ENCODE data around the gene SMIM41.
"Not testable (repeated sequence)": the region's sequence is repeated elsewhere in the genome, so short reads cannot be mapped to it uniquely, and the experiment has no call there.

Gene SMIM41

GRCh38 chr12:52086944-52087835, 7.7 kb downstream of the SMIM41 start:
- DNase-seq: no peak

GRCh38 chr12:52087961-52088820, 8.7 kb downstream of the SMIM41 start:
- DNase-seq: no peak

GRCh38 chr12:52089491-52089890, 10.0 kb downstream of the SMIM41 start:
- no peak for DNase-seq

DNA sequence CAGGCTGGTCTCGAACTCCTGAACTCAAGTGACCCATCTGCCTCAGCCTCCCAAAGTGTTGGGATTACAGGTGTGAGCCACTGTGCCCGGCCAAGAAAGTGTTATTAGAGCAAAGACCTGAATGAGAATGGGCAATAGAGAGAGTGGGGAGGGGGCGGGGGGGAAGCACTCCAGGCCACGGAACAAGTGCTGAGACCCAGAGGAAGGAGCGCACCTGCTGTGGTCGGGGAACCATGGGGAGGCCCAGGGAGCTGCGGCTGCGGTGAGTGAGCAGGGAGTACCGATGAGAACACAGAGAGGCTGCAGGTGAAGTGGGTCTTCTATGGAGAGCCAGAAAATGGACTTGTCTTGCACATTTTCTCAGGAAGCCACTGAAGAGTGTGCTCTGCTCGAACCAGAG, 10.8 kb downstream of the SMIM41 start:
- DNase-seq: no peak

DNA sequence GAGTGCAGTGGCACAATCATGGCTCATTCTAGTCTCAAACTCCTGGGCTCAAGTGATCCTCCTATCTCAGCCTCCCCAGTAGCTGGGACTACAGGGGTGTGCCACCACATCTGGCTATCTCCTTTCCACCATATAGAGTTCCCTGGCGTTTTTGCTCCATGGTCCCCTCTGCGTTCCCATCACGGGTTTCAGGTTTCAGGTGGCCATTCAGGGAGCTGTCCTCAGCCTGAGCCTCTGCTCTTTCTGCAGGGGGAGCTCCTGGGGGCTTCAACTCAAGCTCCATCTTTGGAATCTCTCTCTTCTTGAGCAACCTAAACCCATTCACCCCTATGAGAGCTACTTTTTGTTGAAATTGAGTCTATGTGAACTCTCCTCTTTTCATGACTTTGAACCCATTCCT, 11.6 kb downstream of the SMIM41 start:
- DNase-seq: no peak

DNA sequence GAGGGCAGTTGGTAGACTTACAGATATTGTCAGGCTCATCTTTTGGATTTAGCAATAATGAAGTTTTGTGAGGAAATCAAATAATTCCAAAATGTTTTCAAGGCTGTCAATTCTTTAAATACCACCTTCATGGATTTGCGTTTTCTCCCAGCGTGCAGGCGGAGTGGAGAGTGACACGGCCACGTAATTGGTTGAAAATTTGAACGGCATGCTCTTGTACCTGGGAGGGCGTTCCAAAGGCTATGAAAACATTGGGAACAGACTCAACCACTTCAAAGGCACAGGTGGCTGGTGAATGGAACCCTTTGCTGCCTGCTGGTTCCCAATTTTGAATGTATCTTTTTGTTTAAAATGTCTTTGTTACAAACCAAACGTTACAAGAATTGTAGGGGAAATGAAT, 12.4 kb downstream of the SMIM41 start:
- DNase-seq: no peak

- no peak for DNase-seq
Observed at GRCh38 chr12:52093346-52093745, 13.8 kb downstream of the SMIM41 start.

DNA sequence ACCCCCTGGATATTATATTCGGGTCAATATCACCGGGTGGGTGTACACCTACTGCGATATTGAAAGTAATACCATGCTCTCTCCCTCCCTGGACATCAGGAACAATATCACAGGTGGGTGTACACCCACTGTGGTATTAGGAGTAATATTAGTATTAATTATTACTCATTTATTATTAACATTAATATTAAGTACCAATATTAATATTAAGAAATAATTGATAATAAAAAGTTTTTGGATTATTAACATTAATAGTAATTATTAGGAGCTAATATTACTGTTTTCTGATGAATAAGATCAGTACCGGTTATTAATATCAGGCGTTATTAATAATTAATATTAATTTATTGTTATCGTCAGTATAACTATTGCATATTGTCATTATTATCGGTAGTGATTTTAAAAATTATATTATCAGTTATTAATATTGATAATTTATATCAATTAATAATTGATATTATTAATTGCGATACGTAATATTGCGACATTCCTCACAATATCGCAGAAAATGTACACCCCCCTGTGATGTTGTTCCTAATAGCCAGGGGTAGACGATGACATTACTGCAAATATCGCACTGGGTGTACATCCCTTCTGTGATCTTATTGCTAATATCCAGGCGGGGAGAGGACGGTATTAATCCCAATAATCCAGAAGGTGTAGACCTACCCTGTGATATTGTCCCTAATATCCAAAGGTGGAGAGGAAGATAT, 17.0 kb downstream of the SMIM41 start:
- no peak for DNase-seq

DNA sequence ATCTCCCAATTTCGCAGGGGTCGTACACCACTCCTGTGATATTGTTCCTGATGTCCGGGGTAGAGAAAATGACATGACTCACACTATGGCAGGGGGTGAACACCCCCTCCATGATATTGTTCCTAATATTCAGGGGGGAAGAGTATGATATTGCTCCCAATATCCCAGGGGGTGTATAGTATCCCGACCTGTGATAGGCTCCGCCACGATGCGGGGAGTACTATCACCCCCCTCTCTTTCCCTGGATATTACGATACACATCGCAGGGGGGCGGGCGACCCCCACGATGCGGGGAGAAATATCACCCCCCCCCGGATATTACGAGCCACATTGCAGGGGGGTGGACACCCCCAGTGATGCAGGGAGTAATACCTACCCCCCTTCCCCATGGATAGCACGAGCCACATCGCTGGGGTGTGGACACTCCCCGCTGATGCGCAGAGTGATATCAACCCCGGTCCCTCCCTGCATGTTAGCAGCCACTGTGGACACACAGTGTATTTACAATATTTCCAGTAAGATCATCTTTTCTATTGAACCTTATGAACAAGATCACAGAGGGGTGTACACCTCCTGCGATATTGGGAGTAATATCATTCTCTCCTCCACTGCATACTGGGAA, 17.7 kb downstream of the SMIM41 start:
- no peak for DNase-seq

DNA sequence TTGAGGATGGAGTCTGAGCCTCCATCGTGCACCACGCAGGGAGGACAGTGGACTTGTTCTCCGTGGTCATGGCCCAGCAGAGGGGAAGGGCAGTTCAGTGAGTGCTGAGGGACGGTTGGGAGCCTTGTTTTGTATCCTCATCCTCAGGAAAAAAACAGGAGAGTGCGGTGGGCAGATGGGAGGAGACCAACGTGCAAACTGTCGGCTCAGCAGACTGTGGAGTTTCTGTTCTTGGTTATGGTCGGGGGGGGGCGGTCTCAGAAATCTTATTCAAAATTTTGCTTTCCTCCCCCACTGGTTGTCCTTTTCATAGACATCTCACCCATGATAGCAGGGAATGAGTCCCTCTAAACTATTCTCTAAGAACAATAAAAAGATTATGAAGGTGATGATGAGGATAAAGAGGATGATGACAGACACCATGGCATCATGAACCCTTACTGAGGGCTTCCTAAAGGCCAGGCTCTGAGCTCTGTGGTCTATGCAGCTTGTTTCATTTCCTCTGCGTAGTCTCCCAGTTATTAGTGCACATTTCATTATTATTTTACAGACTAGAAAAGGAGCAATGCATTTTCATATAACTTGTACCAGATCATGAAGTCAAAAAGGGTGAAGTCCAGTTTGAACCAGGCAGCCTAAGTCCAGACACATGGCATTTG, 25.1 kb downstream of the SMIM41 start:
- not testable (repeated sequence) for DNase-seq

GRCh38 chr12:52116222-52117125, 37.0 kb downstream of the SMIM41 start:
- DNase-seq: not testable (repeated sequence)

DNA sequence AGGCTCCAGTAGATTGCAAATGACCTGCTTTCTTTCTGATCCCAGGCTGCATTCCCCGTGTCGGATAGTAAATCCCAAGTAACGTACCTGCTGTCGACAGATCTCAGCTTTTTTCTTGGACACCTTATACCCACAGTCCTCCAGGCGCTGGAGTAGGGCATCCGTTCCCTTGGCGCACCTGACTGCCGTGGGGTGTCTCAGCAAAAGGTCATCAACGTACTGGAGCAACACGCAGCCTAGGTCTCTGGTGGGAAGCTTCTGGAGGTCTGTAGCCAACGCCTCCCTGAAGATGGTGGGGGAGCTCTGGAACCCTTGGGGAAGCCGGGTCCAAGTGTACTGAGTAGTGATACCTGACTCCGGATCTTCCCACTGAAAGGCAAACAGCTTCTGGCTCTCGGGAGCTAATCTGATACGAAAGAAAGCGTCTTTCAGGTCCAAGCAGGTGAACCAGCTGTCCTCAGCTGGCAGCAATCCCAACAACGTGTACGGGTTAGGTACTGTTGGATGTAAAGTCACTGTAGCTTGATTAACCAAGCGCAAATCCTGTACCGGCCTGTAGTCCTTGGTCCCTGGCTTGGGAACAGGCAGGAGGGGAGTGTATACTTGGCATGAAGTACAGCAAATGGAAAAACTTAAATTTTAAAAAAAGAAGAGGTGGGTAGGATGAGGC, 38.4 kb downstream of the SMIM41 start:
- peak; percentile 50 for DNase-seq

- peak; percentile 36 for DNase-seq
Observed at GRCh38 chr12:52119398-52120254, 40.1 kb downstream of the SMIM41 start.

- DNase-seq: no peak
Observed at GRCh38 chr12:52120951-52121823, 41.7 kb downstream of the SMIM41 start.

- DNase-seq: peak; percentile 24
Observed at GRCh38 chr12:52121824-52122539, 42.5 kb downstream of the SMIM41 start.

DNA sequence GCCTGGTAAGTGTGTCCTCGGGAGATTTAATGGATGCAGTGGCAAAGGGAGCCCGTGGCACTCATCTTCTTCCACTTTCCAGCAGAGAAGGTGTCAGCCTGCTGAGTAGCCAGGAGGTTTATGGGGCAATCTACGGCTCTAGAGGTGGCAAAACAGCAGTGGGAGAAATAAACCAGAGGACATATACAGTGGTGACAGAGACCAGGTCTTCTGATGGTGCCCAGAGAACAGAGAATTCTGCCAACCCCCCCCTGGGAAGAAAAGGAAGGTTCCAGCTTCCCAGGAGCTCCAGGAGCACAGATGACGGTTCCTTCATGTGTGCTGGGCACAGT, 43.0 kb downstream of the SMIM41 start:
- no peak for DNase-seq

DNA sequence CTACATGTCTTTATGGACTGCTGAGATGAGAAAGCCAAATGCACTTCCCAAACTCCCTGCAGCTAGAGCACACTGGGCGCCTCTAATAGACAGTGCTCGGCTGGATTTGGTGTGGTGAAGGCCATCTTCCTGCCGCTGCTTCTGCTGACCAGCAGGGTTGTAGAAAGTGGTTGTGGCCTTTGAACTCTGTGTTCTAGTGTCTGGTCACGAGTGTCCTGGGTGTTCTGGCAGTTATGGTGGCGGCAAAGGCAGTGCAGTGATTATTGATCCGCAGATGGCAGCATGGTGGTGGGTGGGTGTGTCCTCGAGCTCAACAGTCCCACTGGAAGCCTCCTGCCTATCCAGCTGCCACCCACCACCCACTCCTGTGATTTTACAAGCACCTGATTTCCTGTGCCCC, 43.4 kb downstream of the SMIM41 start:
- no peak for DNase-seq

All from NCI-H1092 (cell line).